ENCODE results near the gene OR52B6. TPM values are rescaled to one million over a fixed set of nuclear protein-coding genes. Genes with fewer than 3 reads are reported as not detected.
"Not testable (repeated sequence)": the region's sequence is repeated elsewhere in the genome, so short reads cannot be mapped to it uniquely, and the experiment has no call there.

OR52B6 gene, protein sequence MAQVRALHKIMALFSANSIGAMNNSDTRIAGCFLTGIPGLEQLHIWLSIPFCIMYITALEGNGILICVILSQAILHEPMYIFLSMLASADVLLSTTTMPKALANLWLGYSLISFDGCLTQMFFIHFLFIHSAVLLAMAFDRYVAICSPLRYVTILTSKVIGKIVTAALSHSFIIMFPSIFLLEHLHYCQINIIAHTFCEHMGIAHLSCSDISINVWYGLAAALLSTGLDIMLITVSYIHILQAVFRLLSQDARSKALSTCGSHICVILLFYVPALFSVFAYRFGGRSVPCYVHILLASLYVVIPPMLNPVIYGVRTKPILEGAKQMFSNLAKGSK
- not detected in 2 replicates for polyA plus RNA-seq (2014; cell fraction: cytosol; rRNA removed)
- not detected in 2 replicates for polyA plus RNA-seq (2014; cell fraction: nucleus; rRNA removed)

GRCh38 chr11:5580577-5580976, at the start of gene OR52B6:
TSS of gene OR52B6 (plus strand) at chr11:5580877. CDS start at chr11:5580877, 0 bp downstream.
- no peak for DNase-seq (ENCODE audit: low spot score)

DNA sequence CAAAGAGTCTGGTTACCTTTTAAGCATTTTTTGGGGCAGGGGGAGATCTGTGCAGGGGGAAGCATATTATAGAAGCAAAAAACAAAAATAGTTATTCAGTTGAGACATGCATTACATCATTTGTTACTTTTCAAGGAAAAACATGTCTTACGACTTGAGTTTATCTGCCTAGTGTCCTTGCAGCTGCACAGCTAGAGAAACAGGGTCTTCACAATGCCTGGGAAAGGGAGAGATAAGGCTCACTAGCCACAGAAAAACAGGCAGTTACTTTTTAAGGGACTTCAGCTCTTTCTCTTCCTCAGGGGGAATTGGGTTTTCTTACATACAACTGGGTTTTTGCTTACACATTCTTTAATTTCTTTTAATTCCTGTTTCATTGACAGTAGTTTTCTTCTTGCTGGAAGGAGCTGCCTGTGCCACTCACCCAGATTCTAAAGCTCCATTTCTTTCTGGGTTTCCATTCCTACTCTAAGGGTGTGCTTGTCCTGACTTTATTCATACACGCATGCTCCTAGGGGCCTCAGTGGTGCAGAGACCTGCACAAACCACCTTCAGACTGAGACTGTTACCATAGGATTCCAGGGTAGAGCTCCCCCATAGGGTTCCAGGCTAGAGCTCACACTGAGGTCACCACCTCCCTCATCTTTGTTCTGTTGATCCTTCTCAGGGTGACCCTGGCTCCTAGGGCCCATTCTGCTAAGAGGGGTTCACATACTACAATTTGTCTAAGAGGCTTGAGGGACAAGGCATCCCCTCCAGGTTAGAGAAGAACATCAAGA, 49.4 kb upstream of the OR52B6 start:
- DNase-seq (ENCODE audit: low spot score), result no peak

DNA sequence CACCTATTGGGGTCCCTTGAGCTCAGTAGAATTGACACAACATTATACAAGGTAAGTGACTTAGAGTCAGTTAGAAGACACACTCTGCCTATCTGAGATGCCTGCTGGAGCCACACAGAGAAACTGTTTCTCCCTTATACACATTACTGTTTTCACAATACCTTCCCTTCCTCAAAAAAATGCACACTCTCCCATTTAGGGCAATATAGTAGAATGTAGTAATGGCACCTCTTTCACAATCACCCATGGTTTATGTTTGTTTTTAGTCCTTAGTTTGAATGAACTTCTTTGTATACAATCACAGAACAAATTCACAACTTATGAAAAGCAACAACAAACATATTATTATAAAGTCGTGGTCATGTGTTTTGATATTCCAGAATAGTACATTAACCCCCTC, 46.6 kb upstream of the OR52B6 start:
- no peak for DNase-seq (ENCODE audit: low spot score)

GRCh38 chr11:5536482-5536881, 44.2 kb upstream of the OR52B6 start:
- DNase-seq (ENCODE audit: low spot score), result no peak

DNA sequence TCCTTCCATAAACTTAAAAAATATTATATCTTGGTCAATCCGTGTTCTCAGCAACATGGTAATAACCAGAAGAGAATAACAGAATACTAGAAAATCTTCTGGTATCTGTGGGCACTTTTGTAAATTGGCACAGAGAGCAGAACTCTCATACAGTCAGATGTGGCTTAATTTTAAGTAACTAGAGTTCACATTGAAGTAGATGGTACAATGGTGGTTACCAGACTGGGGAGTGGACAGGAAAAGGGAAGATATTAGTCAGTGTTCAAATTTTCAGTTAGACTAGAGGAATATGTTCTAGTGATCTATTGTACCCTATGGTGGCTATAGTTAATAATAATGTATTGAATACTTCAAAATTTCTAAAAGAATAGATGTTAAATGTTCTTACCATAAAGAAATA, 39.2 kb upstream of the OR52B6 start:
- no peak for DNase-seq (ENCODE audit: low spot score)

DNA sequence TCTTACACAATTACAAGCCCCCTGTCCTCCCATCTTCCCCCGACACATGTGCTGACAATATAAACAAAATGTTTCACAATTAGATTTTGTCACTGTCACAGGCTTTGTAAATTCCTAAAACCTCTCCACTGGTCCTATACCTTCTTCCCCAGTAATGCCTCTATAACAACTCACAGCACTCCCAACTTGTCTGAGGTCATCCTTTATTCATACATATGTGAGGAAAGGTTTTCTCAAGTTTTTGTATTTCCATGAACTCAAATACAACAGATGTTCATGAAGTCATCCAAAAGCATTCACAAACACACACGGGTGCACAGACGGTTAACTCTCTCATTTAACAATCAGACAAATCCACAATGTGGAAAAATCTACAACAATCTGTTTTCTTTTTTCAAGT, 34.2 kb upstream of the OR52B6 start:
- no peak for DNase-seq (ENCODE audit: low spot score)

DNA sequence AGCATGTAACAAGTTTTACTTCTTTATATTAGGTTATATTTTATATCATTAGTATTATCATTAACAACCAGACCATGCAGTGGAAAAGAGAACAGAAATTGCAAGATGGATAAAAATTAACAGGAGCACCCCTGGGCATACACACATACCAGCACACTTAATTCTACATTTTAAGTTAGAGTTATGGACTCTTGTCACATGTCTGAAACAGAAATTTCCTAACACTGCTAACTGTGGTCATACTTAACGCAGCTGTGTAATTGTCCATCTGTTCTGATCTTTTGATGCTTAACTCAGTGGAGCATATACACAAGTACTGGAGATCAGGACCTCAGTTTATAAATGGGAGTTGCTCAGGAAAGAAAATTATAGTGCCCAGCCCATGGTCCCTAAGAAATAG, 32.7 kb upstream of the OR52B6 start:
- no peak for DNase-seq (ENCODE audit: low spot score)

DNA sequence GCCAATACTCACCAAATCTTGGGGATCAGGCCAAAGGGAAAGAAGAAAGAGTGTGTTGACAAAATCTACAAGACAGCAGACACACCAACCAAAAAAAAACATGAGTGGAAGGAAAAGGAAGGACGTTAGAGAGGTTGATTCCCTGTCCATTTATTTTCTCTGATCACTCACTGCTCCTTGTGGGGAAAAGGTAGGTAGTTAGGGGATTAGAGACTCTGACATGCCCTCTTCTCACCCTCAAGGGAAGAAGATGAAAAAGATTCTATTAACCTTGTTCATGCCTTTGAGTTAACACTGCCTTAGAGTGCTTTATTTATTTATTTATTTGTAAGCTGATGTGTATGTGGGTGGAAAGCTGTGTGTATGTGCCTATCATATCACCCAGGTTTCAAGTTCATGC, 32.2 kb upstream of the OR52B6 start, which contains the start of gene OR52H1:
OR52H1 (minus strand) TSS at position 101 of the 400 bp plus-strand sequence. CDS start 3,035 bp downstream, outside the sequence.
- DNase-seq (ENCODE audit: low spot score), result no peak

- no peak for DNase-seq (ENCODE audit: low spot score)
Observed at GRCh38 chr11:5550440-5551095, 30.1 kb upstream of the OR52B6 start.

- no peak for DNase-seq (ENCODE audit: low spot score)
Observed at GRCh38 chr11:5553343-5553742, 27.3 kb upstream of the OR52B6 start.

- DNase-seq (ENCODE audit: low spot score), result no peak
Observed at GRCh38 chr11:5556596-5557188, 24.0 kb upstream of the OR52B6 start.

DNA sequence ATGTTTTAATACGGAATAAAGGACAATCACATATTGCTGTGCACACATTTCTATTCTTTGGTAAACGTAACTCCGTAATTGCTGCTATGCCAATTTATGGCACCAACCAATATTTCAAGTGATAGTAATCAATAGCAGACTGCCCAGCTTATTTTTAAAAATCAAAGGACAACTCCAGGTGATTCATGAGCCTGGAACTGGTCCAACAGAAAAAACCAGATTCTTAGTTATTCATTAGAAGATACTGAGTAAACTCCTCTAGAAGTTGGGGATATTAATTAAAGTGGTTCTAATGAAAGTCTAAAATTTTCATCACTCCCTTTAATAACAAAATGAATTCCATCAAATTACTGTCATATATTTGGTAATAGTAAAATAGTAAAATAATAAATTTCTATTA, 22.9 kb upstream of the OR52B6 start:
- DNase-seq (ENCODE audit: low spot score), result no peak

- DNase-seq (ENCODE audit: low spot score), result no peak
Observed at GRCh38 chr11:5564259-5565019, 16.2 kb upstream of the OR52B6 start.

- DNase-seq (ENCODE audit: low spot score), result no peak
Observed at GRCh38 chr11:5574654-5575053, 6.0 kb upstream of the OR52B6 start.

DNA sequence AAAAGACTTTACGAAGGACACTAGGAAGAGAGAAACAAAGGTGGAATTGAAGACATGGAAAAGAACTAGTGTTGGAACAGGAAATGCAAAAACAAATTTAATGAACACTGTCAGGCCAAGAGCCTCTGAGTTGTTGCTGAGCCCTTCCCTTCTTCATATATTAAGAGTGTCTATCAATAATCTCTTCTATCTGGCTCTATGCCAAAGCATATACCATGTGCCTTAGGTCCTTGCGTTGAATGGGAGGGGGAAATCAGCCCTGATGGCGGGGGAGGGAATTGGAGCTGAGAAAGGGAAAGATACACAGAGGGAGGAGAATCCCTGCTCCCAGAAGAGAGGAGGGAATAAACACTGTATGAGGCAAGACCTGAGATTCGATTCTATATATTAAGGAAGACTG, 5.5 kb upstream of the OR52B6 start:
- DNase-seq (ENCODE audit: low spot score), result no peak

DNA sequence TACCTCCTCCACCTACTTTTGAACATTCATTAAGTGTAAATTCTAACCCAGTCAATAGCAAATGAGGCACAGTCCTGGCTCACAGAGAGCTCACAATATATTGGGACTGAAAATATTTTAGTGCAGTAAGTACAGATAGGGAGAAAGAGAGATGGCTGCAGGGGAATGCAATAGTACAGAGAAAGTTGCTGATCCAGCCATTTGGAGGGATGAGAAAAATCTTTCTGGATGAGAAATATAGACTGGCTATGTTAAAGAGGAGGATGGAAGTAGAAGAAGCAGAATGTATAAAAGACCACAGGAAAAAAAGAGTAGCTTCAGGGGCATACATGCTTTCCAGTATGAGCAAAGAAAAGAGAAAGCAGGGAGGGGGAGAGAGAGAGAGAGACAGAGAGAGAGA, 3.6 kb upstream of the OR52B6 start:
- no peak for DNase-seq (ENCODE audit: low spot score)

DNA sequence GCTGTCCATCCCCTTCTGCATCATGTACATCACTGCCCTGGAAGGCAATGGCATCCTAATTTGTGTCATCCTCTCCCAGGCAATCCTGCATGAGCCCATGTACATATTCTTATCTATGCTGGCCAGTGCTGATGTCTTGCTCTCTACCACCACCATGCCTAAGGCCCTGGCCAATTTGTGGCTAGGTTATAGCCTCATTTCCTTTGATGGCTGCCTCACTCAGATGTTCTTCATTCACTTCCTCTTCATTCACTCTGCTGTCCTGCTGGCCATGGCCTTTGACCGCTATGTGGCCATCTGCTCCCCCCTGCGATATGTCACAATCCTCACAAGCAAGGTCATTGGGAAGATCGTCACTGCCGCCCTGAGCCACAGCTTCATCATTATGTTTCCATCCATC, 337 bp downstream of the OR52B6 start:
- no peak for DNase-seq (ENCODE audit: low spot score)

DNA sequence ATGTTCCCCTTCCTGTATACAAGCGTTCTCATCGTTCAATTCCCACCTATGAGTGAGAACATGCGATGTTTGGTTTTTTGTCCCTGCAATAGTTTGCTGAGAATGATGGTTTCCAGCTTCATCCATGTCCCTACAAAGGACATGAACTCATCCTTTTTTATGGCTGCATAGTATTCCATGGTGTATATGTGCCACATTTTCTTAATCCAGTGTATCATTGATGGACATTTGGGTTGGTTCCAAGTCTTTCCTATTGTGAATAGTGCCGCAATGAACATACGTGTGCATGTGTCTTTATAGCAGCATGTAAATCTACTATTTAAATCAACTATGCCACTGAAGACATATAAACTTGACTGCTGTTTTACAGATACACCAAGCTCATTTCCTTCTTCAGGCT, 3.8 kb downstream of the OR52B6 start:
- DNase-seq (ENCODE audit: low spot score), result not testable (repeated sequence)

GRCh38 chr11:5589906-5590305, 9.2 kb downstream of the OR52B6 start:
- not testable (repeated sequence) for DNase-seq (ENCODE audit: low spot score)

DNA sequence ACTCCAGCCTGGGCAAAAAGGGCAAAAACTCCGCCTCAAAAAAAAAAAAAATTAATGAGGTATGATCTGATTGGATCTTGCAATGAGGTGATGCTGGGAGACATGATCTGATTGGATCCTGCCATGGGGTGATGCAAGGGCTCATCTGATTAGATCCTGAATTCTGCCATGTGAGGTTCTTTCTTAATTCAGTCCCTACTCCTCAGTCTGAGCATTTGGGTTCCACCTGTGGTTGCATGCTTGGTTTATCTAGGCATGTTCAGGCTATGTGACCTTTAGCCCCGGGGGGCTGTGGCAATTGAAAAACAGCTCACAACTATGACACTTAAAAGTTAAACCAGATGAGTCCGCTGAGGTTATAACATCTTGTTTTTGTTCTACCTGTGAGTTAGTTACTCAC, 10.9 kb downstream of the OR52B6 start:
- DNase-seq (ENCODE audit: low spot score), result no peak

- no peak for DNase-seq (ENCODE audit: low spot score)
Observed at GRCh38 chr11:5592615-5593014, 11.9 kb downstream of the OR52B6 start.

All from SK-N-DZ (cell line).